A549 (cell line): ENCODE results near the gene APBB3. TPM values are rescaled to one million over a fixed set of nuclear protein-coding genes. Genes with fewer than 3 reads are reported as not detected.
"Not testable (repeated sequence)": the region's sequence is repeated elsewhere in the genome, so short reads cannot be mapped to it uniquely, and the experiment has no call there.

Source experiments
- ATAC-seq, 2 experiments: fragments of 200-7000 bp in 1 of 2; fragments of >200 bp in 1 of 2; cut with Nextera tagmentation in 1 of 2; cut with Tn5 transposase in 1 of 2; 3 replicates each; pipeline versions ENCODE4 v1.8.0 to v1.9.1; 2018 to 2020; ENCODE audit warnings: mild to moderate bottlenecking in 1 of 2, moderate library complexity in 1 of 2
- CTCF ChIA-PET: fragments of 300-600 bp; sonication (Branson Sonifier 250); formaldehyde crosslinking; extraction: SDS; loops from one replicate; lab custom pipeline; 2021; ENCODE audit warnings: antibody characterized with exemption, inconsistent platforms; lab: Yijun Ruan, JAX
- POLR2A ChIA-PET: fragments of 350-600 bp; formaldehyde crosslinking; extraction: SDS; loops from one replicate; lab custom pipeline; 2021; ENCODE audit warnings: antibody characterized with exemption, inconsistent platforms; lab: Yijun Ruan, JAX
- DNase-seq, 2 experiments: peaks; one replicate each; pipeline versions ENCODE4 v3.0.0 to v3.0.0-alpha.2; 2011 to 2016; ENCODE audit warnings: low read depth in 1 of 2, low spot score in 1 of 2
- FAIRE-seq: peaks from 2 replicates; lab custom pipeline; 2011; peaks lifted over from hg19 to GRCh38; lab: Jason Lieb, UNC
- H3K27ac ChIP-seq, 2 experiments: fragments of >200 bp; sonication (Bioruptor Twin); formaldehyde crosslinking; 3 replicates each; pipeline ENCODE4 v1.5.1; 2016 to 2017
- H3K4me1 ChIP-seq: fragments of >200 bp; sonication (Bioruptor Twin); formaldehyde crosslinking; 3 replicates; pipeline ENCODE4 v1.6.1; 2016
- H3K4me2 ChIP-seq: fragments of >200 bp; sonication (Bioruptor Twin); formaldehyde crosslinking; 3 replicates; pipeline ENCODE4 v1.6.1; 2016
- H3K4me3 ChIP-seq: fragments of >200 bp; sonication (Bioruptor Twin); formaldehyde crosslinking; 3 replicates; pipeline ENCODE4 v1.5.1; 2016
- H3K9me3 ChIP-seq: fragments of >200 bp; sonication (Bioruptor Twin); formaldehyde crosslinking; 3 replicates; pipeline ENCODE4 v1.6.1; 2016
- BHLHE40 ChIP-seq: IDR thresholded peaks from 2 replicates; pipeline ENCODE4 v1.6.1; 2012; ENCODE audit warnings: low read depth, low read length, inconsistent platforms
- CHD2 ChIP-seq: fragments of 150-350 bp; IDR thresholded peaks from 2 replicates; pipeline ENCODE4 v1.6.1; 2014; ENCODE audit warnings: low read length; ENCODE audit not compliant: partially characterized antibody
- CHD4 ChIP-seq: fragments of 200-600 bp; sonication (generic); IDR thresholded peaks from 2 replicates; pipeline ENCODE4 v1.6.1; 2016; ENCODE audit warnings: antibody characterized with exemption, mild to moderate bottlenecking, borderline replicate concordance
- ELK1 ChIP-seq: fragments of 150-350 bp; IDR thresholded peaks from 2 replicates; pipeline ENCODE4 v1.6.1; 2014; ENCODE audit warnings: low read depth, mild to moderate bottlenecking, low read length
- FOXS1 ChIP-seq: fragments of 250-450 bp; sonication (Bioruptor Pico); IDR thresholded peaks from 2 replicates; pipeline ENCODE4 v1.5.0; 2020; ENCODE audit warnings: mild to moderate bottlenecking, moderate library complexity
- GATA3 ChIP-seq: IDR thresholded peaks from 2 replicates; pipeline ENCODE4 v1.6.1; 2012; ENCODE audit warnings: borderline replicate concordance
- HOXB5 ChIP-seq: fragments of 250-450 bp; sonication (Bioruptor Pico); IDR thresholded peaks from 2 replicates; pipeline ENCODE4 v1.5.0; 2020; ENCODE audit warnings: mild to moderate bottlenecking, moderate library complexity
- MYC ChIP-seq: IDR thresholded peaks from 2 replicates; pipeline ENCODE4 v1.6.1; 2012; ENCODE audit warnings: mild to moderate bottlenecking, inconsistent platforms, low read length, improper control_type of control experiment, borderline replicate concordance
- NFE2L2 ChIP-seq: fragments of 150-350 bp; conservative IDR thresholded peaks from 2 replicates; pipeline ENCODE4 v1.6.1; 2014; ENCODE audit warnings: low read length
- NR3C1 ChIP-seq: fragments of >200 bp; sonication (Bioruptor Twin); formaldehyde crosslinking; IDR thresholded peaks from 3 replicates; pipeline ENCODE4 v1.6.1; 2017
- POLR2A ChIP-seq: IDR thresholded peaks from 2 replicates; pipeline ENCODE4 v1.6.1; 2012; ENCODE audit warnings: mild to moderate bottlenecking, low read length
- RARB ChIP-seq: fragments of 250-450 bp; sonication (Bioruptor Pico); IDR thresholded peaks from 2 replicates; pipeline ENCODE4 v1.8.0; 2021; ENCODE audit warnings: mild to moderate bottlenecking, moderate library complexity
- RCOR1 ChIP-seq: fragments of 150-350 bp; IDR thresholded peaks from 2 replicates; pipeline ENCODE4 v1.6.1; 2014; ENCODE audit warnings: antibody characterized with exemption, low read length, low read depth
- REST ChIP-seq: fragments of 200-600 bp; sonication (generic); IDR thresholded peaks from 2 replicates; pipeline ENCODE4 v1.6.1; 2016; ENCODE audit warnings: antibody characterized with exemption, mild to moderate bottlenecking, moderate library complexity
- TP53 ChIP-seq: fragments of 250-450 bp; sonication (Bioruptor Pico); IDR thresholded peaks from 2 replicates; pipeline ENCODE4 v1.5.0; 2021; ENCODE audit warnings: mild to moderate bottlenecking, moderate library complexity
- ZC3H11A ChIP-seq: fragments of 450-650 bp; IDR thresholded peaks from 2 replicates; pipeline ENCODE4 v1.6.1; 2014; ENCODE audit warnings: antibody characterized with exemption, mild to moderate bottlenecking
- ZFP36 ChIP-seq: fragments of 450-650 bp; IDR thresholded peaks from 2 replicates; pipeline ENCODE4 v1.6.1; 2014; ENCODE audit warnings: borderline replicate concordance; ENCODE audit not compliant: partially characterized antibody
- WGBS: methylation state at CpG from one replicate; pipeline ENCODE4 v1.1.6; 2017; ENCODE audit errors: missing lambda C conversion rate; 5-methylcytosine and 5-hydroxymethylcytosine counted together
- polyA plus RNA-seq, 4 experiments: library from polyadenylated mRNA; depleted of rRNA in 3 of 4; stranded (reverse); fragments of >200 nt; fragmentation: RNase III in 1 of 4; extraction: RNeasy Plus Mini Kit Qiagen cat#74134 plus additional on column Dnase treatment in 1 of 4; gene quantifications; 2 replicates in 3 of 4; 3 replicates in 1 of 4; pipeline ENCODE4 v1.2.3, GENCODE V29; 2011 to 2017
- TF ChIP-seq, protein P1 (sequence below): fragments of 450-650 bp; IDR thresholded peaks from 2 replicates; pipeline ENCODE4 v1.6.1; 2014; ENCODE audit warnings: antibody characterized with exemption

APBB3 gene
- polyA plus RNA-seq, 2 of the 4 experiments (the other 2 are of a cell fraction), result 9.4 to 11.7 TPM

DNA sequence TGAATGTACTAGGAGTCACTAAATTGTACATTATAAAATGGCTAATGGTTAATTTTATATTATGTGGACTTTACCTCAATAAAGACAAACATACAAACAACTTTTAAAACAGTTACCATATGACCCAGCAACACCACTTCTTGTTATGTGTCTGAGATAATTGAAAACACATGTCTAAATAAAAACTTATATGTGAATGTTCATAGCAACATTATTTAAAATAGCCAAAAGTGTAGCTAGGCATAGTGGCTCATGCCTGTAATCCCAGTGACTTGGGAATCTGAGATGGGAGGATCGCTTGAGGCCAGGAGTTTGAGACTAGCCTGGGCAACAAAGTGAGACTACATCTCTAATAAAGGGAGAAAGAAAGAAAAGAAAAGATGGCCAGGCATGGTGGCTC, 23.1 kb upstream of the APBB3 start:
- ChIA-PET POLR2A (interaction anchor here (1.6 kb wide), 1 partner anchor 23 kb away, joined by 3 read pairs; the partner anchor contains the start of gene APBB3), CTCF (interaction anchor here (1.1 to 1.2 kb wide), 2 partner anchors 11 to 20 kb away, joined by 3 read pairs; no protein-coding TSS in a partner anchor)
- no peak for DNase-seq
- Histone ChIP-seq H3K4me3 (no peak overlapping the region), H3K4me2 (no peak overlapping the region), H3K4me1 (no peaks in the 10 kb centered on the region), H3K9me3 (peaks cover 2% of the 10 kb centered on the region; the same call in 1 of the 3 replicates), H3K27ac (no peak overlapping the region)
- ATAC-seq, result no peak
- TF ChIP-seq BHLHE40 (no peak), HOXB5 (CRISPR knock-in tag) (no peak), TP53 (CRISPR knock-in tag) (no peak), ZFP36 (no peak), NR3C1 (no peak)
- FAIRE-seq, result no peak
- WGBS, result 87% methylated on average over 1 of the region's 1 CpG

GRCh38 chr5:140579188-140579747, 14.9 kb upstream of the APBB3 start:
- not testable (repeated sequence) for H3K4me2 ChIP-seq, H3K4me3 ChIP-seq, FAIRE-seq, H3K4me1 ChIP-seq, ATAC-seq, DNase-seq, H3K27ac ChIP-seq, H3K9me3 ChIP-seq
- ChIA-PET CTCF (interaction anchor here (1.7 kb wide), 1 partner anchor 9 kb away, joined by 5 read pairs; no protein-coding TSS in a partner anchor), POLR2A (interaction anchor here (1.1 kb wide), 1 partner anchor 14 kb away, joined by 3 read pairs; the partner anchor contains the start of gene SLC35A4)
- 73% methylated on average over 6 of the region's 6 CpGs for WGBS
- peak; percentile 50 for TF ChIP-seq ZC3H11A

DNA sequence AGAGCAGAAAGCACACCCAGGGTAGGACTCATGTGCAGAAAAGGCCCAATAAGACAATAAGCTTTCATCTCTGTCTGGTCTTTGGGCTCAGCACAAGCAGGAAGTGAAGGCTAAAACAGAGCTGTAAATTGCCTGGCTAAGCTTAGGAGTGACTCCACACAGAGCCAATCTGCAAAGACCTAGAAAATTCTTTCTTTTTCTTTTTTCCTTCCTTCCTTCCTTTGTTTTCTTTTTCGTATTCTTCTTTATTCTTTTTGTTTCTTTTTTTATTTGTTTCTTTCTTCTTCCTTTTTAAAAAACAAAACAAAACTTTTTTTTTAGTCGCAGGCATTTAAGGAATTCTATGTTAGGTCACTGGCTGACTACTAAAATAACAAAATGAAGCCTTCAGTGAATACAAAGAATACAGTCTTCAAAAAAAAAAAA, 12.4 kb upstream of the APBB3 start:
- H3K4me3 ChIP-seq, result no peak overlapping the region
- TF ChIP-seq FOXS1 (CRISPR knock-in tag), result no peak
- TF ChIP-seq MYC, result no peak
- no peak for TF ChIP-seq ELK1
- no peak for TF ChIP-seq POLR2A
- no peak for TF ChIP-seq GATA3
- no peak for TF ChIP-seq RCOR1
- TF ChIP-seq REST, result no peak
- no peak for TF ChIP-seq CHD4
- no peak for TF ChIP-seq RARB (CRISPR knock-in tag)
- TF ChIP-seq, protein P1, sequence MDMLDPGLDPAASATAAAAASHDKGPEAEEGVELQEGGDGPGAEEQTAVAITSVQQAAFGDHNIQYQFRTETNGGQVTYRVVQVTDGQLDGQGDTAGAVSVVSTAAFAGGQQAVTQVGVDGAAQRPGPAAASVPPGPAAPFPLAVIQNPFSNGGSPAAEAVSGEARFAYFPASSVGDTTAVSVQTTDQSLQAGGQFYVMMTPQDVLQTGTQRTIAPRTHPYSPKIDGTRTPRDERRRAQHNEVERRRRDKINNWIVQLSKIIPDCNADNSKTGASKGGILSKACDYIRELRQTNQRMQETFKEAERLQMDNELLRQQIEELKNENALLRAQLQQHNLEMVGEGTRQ, result no peak
- no peak for TF ChIP-seq NFE2L2
- no peak for TF ChIP-seq CHD2
- H3K4me1 ChIP-seq, result no peaks in the 10 kb centered on the region
- no peak overlapping the region for H3K4me2 ChIP-seq
- H3K27ac ChIP-seq, result peak overlapping the region in 1 of 2 experiments; percentile 8; a peak in 1 of 6 replicates
- WGBS, result 64% methylated on average over 2 of the region's 2 CpGs
- no peaks in the 10 kb centered on the region for H3K9me3 ChIP-seq
- FAIRE-seq (peak; percentile 73), DNase-seq (no peak), ATAC-seq (peak in 1 of 2 experiments; percentile 22; a peak in 1 of 6 replicates)
- ChIA-PET CTCF (interaction anchor here (0.8 to 2.6 kb wide), 5 partner anchors 10 to 75 kb away, joined by 3 to 11 read pairs (median 3); no protein-coding TSS in a partner anchor), POLR2A (no interaction called here)
